H1 (cell line): ENCODE results near the gene KSR2. TPM values are rescaled to one million over a fixed set of nuclear protein-coding genes. Genes with fewer than 3 reads are reported as not detected.

Source experiments
- CTCF ChIA-PET: fragments of 300-600 bp; sonication (Branson Sonifier 250); formaldehyde crosslinking; loops from one replicate; lab custom pipeline; 2021; ENCODE audit not compliant: partially characterized antibody; lab: Charles Lee
- POLR2A ChIA-PET: fragments of 300-600 bp; sonication (Branson Sonifier 250); formaldehyde crosslinking; loops from one replicate; lab custom pipeline; 2021; ENCODE audit warnings: inconsistent platforms; ENCODE audit not compliant: partially characterized antibody; lab: Charles Lee
- DNase-seq, 2 experiments: peaks; one replicate each; pipeline versions ENCODE4 v3.0.0 to v3.0.0-alpha.2; 2010 to 2022; ENCODE audit warnings: low spot score in 2 of 2, low read depth in 1 of 2, mixed read lengths in 1 of 2
- FAIRE-seq: peaks from 2 replicates; lab custom pipeline; 2011; peaks lifted over from hg19 to GRCh38; lab: Jason Lieb, UNC
- H2AFZ ChIP-seq: 2 replicates; pipeline ENCODE4 v1.8.1; 2012; ENCODE audit warnings: low read length, inconsistent platforms
- H2AK5ac ChIP-seq: 2 replicates; pipeline ENCODE4 v1.6.1; 2013; ENCODE audit warnings: low read depth, low read length
- H2BK120ac ChIP-seq: replicated peaks from 2 replicates; pipeline ENCODE3; 2013; ENCODE audit warnings: low read depth, low read length, inconsistent platforms
- H2BK12ac ChIP-seq: 2 replicates; pipeline ENCODE4 v1.6.1; 2013; ENCODE audit warnings: low read depth, low read length
- H2BK15ac ChIP-seq: 2 replicates; pipeline ENCODE4 v1.6.1; 2013; ENCODE audit warnings: low read length
- H2BK20ac ChIP-seq: 2 replicates; pipeline ENCODE4 v1.6.1; 2013; ENCODE audit warnings: low read length
- H2BK5ac ChIP-seq: 2 replicates; pipeline ENCODE4 v1.6.1; 2013; ENCODE audit warnings: low read depth, low read length
- H3K14ac ChIP-seq: 2 replicates; pipeline ENCODE4 v1.6.1; 2013; ENCODE audit warnings: inconsistent platforms; ENCODE audit not compliant: insufficient read length
- H3K18ac ChIP-seq: 2 replicates; pipeline ENCODE4 v1.6.1; 2013; ENCODE audit warnings: low read length; ENCODE audit errors: extremely low read depth
- H3K23ac ChIP-seq: 2 replicates; pipeline ENCODE4 v1.6.1; 2013; ENCODE audit warnings: inconsistent platforms; ENCODE audit not compliant: insufficient read length
- H3K23me2 ChIP-seq: 2 replicates; pipeline ENCODE4 v1.6.1; 2013; ENCODE audit warnings: low read depth, low read length
- H3K27ac ChIP-seq: 2 replicates; pipeline ENCODE4 v1.6.1; 2011; ENCODE audit warnings: low read depth, low read length, inconsistent platforms
- H3K27me3 ChIP-seq, 4 experiments: replicated peaks in 1 of 4; 1 replicate in 1 of 4; 2 replicates in 3 of 4; pipeline versions ENCODE4 v1.6.1 to v1.8.1; 2011 to 2013; ENCODE audit warnings: low read length in 3 of 4, mild to moderate bottlenecking in 3 of 4, inconsistent platforms in 2 of 4, mixed read lengths in 2 of 4, moderate library complexity in 1 of 4; ENCODE audit not compliant: control insufficient read depth in 3 of 4, insufficient read depth in 3 of 4; ENCODE audit errors: extremely low read depth in 1 of 4
- H3K36me3 ChIP-seq, 4 experiments: 2 replicates each; pipeline versions ENCODE4 v1.6.1 to v1.8.1; 2011 to 2013; ENCODE audit warnings: mild to moderate bottlenecking in 4 of 4, low read length in 3 of 4, moderate library complexity in 2 of 4, control low read depth in 1 of 4, inconsistent platforms in 1 of 4; ENCODE audit not compliant: insufficient read depth in 4 of 4, control insufficient read depth in 2 of 4
- H3K4ac ChIP-seq: replicated peaks from 2 replicates; pipeline ENCODE3; 2013; ENCODE audit warnings: low read length, low read depth, mixed read lengths, inconsistent platforms; ENCODE audit not compliant: insufficient read length
- H3K4me1 ChIP-seq, 4 experiments: replicated peaks in 1 of 4; 1 replicate in 1 of 4; 2 replicates in 3 of 4; pipeline versions ENCODE4 v1.6.1 to v1.8.1; 2011 to 2013; ENCODE audit warnings: low read length in 3 of 4, inconsistent platforms in 2 of 4, mixed read lengths in 1 of 4; ENCODE audit not compliant: insufficient read depth in 4 of 4, control insufficient read depth in 3 of 4
- H3K4me2 ChIP-seq, 2 experiments: 2 replicates each; pipeline versions ENCODE4 v1.6.1 to v1.8.1; 2011 to 2013; ENCODE audit warnings: low read depth in 2 of 2, low read length in 2 of 2, control low read depth in 1 of 2, inconsistent platforms in 1 of 2, mild to moderate bottlenecking in 1 of 2; ENCODE audit not compliant: insufficient read depth in 1 of 2
- H3K4me3 ChIP-seq, 4 experiments: fragments of 200-600, 300-600 bp in 1 of 4; sonication (generic), shearing (Covaris generic), sonication (Bioruptor Twin) in 1 of 4; 2 replicates each; pipeline versions ENCODE4 v1.5.1 to v1.8.1; 2011 to 2016; ENCODE audit warnings: low read length in 4 of 4, low read depth in 3 of 4, control low read depth in 2 of 4, inconsistent platforms in 2 of 4, mild to moderate bottlenecking in 2 of 4, mixed read lengths in 1 of 4, moderate library complexity in 1 of 4; ENCODE audit not compliant: insufficient read depth in 2 of 4; ENCODE audit errors: extremely low read depth in 1 of 4
- H3K56ac ChIP-seq: replicated peaks from 2 replicates; pipeline ENCODE3; 2013; ENCODE audit warnings: low read depth, mild to moderate bottlenecking, mixed read lengths, low read length, inconsistent platforms; ENCODE audit not compliant: insufficient read length
- H3K79me1 ChIP-seq: 2 replicates; pipeline ENCODE4 v1.6.1; 2013; ENCODE audit warnings: low read depth, low read length, control low read depth
- H3K79me2 ChIP-seq, 2 experiments: 2 replicates each; pipeline versions ENCODE4 v1.6.1 to v1.8.1; 2012 to 2013; ENCODE audit warnings: low read length in 2 of 2, mild to moderate bottlenecking in 2 of 2, inconsistent platforms in 1 of 2; ENCODE audit not compliant: insufficient read depth in 2 of 2, control insufficient read depth in 1 of 2
- H3K9ac ChIP-seq, 4 experiments: replicated peaks in 1 of 4; 1 replicate in 1 of 4; 2 replicates in 3 of 4; pipeline versions ENCODE4 v1.6.1 to v1.8.1; 2011 to 2013; ENCODE audit warnings: low read depth in 3 of 4, low read length in 3 of 4, control low read depth in 2 of 4, mild to moderate bottlenecking in 2 of 4, moderate library complexity in 2 of 4, inconsistent platforms in 1 of 4; ENCODE audit errors: extremely low read depth in 1 of 4
- H3K9me3 ChIP-seq, 2 experiments: 2 replicates each; pipeline versions ENCODE4 v1.6.1 to v1.8.1; 2012 to 2013; ENCODE audit warnings: mild to moderate bottlenecking in 2 of 2, moderate library complexity in 2 of 2, control low read depth in 1 of 2, inconsistent platforms in 1 of 2, low read depth in 1 of 2, low read length in 1 of 2, mixed read lengths in 1 of 2; ENCODE audit not compliant: insufficient read depth in 2 of 2
- H4K20me1 ChIP-seq, 2 experiments: replicated peaks in 1 of 2; 2 replicates each; pipeline versions ENCODE3 to v1.8.1; 2011 to 2013; ENCODE audit warnings: inconsistent platforms in 2 of 2, low read length in 2 of 2, mild to moderate bottlenecking in 1 of 2; ENCODE audit not compliant: insufficient read depth in 2 of 2, control insufficient read depth in 1 of 2
- H4K5ac ChIP-seq: 2 replicates; pipeline ENCODE4 v1.6.1; 2013; ENCODE audit warnings: low read length, low read depth, mixed read lengths, inconsistent platforms; ENCODE audit not compliant: insufficient read length
- H4K8ac ChIP-seq: 2 replicates; pipeline ENCODE4 v1.8.0; 2013; ENCODE audit warnings: mild to moderate bottlenecking, moderate library complexity, low read length, inconsistent platforms; ENCODE audit not compliant: insufficient read depth; ENCODE audit errors: extremely low read depth
- H4K91ac ChIP-seq: replicated peaks from 2 replicates; pipeline ENCODE3; 2013; ENCODE audit warnings: low read length, mixed read lengths, inconsistent platforms; ENCODE audit not compliant: insufficient read length
- ATF3 ChIP-seq: IDR thresholded peaks from 2 replicates; pipeline ENCODE4 v1.6.1; 2011; ENCODE audit warnings: low read depth, mild to moderate bottlenecking, low read length; ENCODE audit not compliant: insufficient read depth
- BACH1 ChIP-seq: IDR thresholded peaks from 2 replicates; pipeline ENCODE4 v1.6.1; 2012; ENCODE audit warnings: low read length, improper control_type of control experiment
- CBX5 ChIP-seq: fragments of 300-800, 300-1000 bp; sonication (generic); IDR thresholded peaks from 2 replicates; pipeline ENCODE4 v1.7.1; 2016; ENCODE audit warnings: antibody characterized with exemption, low read length, low read depth
- HDAC6 ChIP-seq: IDR thresholded peaks from one replicate; pipeline ENCODE4 v1.7.1; 2012; ENCODE audit warnings: low read depth, mild to moderate bottlenecking, inconsistent platforms, low read length, moderate library complexity
- JUN ChIP-seq: IDR thresholded peaks from 2 replicates; pipeline ENCODE4 v1.6.1; 2011; ENCODE audit warnings: low read depth, mild to moderate bottlenecking, improper control_type of control experiment, low read length
- KDM1A ChIP-seq: fragments of 200-600, 300-600 bp; sonication (generic); IDR thresholded peaks from 2 replicates; pipeline ENCODE4 v1.7.1; 2016; ENCODE audit warnings: mild to moderate bottlenecking, low read length, borderline replicate concordance
- RFX5 ChIP-seq: IDR thresholded peaks from 2 replicates; pipeline ENCODE4 v1.6.1; 2011; ENCODE audit warnings: low read depth, low read length, improper control_type of control experiment, borderline replicate concordance
- SIRT6 ChIP-seq: IDR thresholded peaks from one replicate; pipeline ENCODE4 v1.7.1; 2012; ENCODE audit warnings: low read length, inconsistent platforms
- TBP ChIP-seq: IDR thresholded peaks from 2 replicates; pipeline ENCODE4 v1.6.1; 2011; ENCODE audit warnings: low read depth, low read length, improper control_type of control experiment
- TCF12 ChIP-seq: IDR thresholded peaks from 2 replicates; pipeline ENCODE4 v1.6.1; 2011; ENCODE audit warnings: low read depth, mild to moderate bottlenecking, low read length
- WGBS, 2 experiments: shearing (Covaris generic) in 1 of 2; methylation state at CpG; one replicate each; pipeline versions ENCODE4 v1.1.6 to v1.1.7; 2013 to 2015; ENCODE audit warnings: low lambda C conversion rate in 2 of 2, mixed read lengths in 2 of 2, inconsistent platforms in 1 of 2, low coverage in 1 of 2, missing lambda C conversion rate in 1 of 2; ENCODE audit not compliant: insufficient replicate concordance in 2 of 2, insufficient coverage in 1 of 2, insufficient read length in 1 of 2; ENCODE audit errors: extremely low coverage in 1 of 2, missing lambda C conversion rate in 1 of 2; 5-methylcytosine and 5-hydroxymethylcytosine counted together
- polyA plus RNA-seq, 7 experiments: library from polyadenylated mRNA; depleted of rRNA in 3 of 7; stranded (reverse) in 5 of 7; unstranded in 2 of 7; fragments of >200 nt in 5 of 7; fragments of 200-250 nt in 2 of 7; gene quantifications; 1 replicate in 5 of 7; 2 replicates in 1 of 7; 4 replicates in 1 of 7; pipeline versions ENCODE4 v1.2.1 to v1.2.3, GENCODE V29; 2011 to 2013; ENCODE audit warnings: missing spikeins in 2 of 7, mixed read lengths in 2 of 7
- total RNA-seq: library from RNA; stranded (reverse); fragmentation: NEBNext Ultra II Directional; extraction: Animal tissue kit (Norgen Biotek cat#: 25700); gene quantifications from 2 replicates; pipeline ENCODE4 v1.2.1, GENCODE V29; 2021
- TF ChIP-seq, protein P1 (sequence below): IDR thresholded peaks from 2 replicates; pipeline ENCODE4 v1.6.1; 2012; ENCODE audit warnings: inconsistent platforms

The KSR2 gene
- total and polyA plus RNA-seq, 2 of the 8 experiments (the other 6 are each of a cell fraction or from before 2014, with no cell fraction given) = 0.74 to 2.2 TPM

DNA sequence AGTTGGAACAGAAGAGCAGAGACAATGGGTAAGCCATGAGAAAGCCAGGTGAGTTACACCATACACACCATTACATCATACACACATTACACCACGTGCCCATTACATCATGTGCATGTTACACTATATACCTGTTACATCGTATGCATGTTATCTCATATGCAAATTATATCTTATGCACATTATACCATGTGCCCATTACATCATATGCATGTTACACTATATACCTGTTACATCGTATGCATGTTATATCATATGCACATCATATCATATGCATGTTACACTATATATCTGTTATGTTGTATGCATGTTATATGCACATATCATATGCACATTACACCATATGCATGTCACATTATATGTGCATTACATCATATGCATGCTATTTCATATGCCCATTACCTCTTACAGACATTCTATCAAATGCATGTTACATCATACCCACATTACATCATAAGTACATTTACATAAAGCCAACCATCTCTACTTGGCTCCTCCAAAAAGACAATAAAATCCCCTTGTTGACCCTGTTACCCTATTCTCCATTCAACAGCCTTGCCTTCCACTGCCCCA, 207.2 kb downstream of the KSR2 start:
- FAIRE-seq (no peak), DNase-seq (no peak)
- WGBS, 2 experiments = 86% methylated on average over 3 of the region's 3 CpGs; no CpG with 5 or more reads in 1 of the 2 experiments
- H2BK20ac ChIP-seq = no peak overlapping the region
- no peak overlapping the region for H2AK5ac ChIP-seq
- H3K18ac ChIP-seq = no peak overlapping the region
- CTCF ChIA-PET = no interaction called here
- H2BK12ac ChIP-seq = no peak overlapping the region
- no peaks in the 10 kb centered on the region for H3K27me3 ChIP-seq
- POLR2A ChIA-PET = no interaction called here
- H2AFZ ChIP-seq = no peak overlapping the region
- H3K9me3 ChIP-seq = peaks cover 3 to 11% of the 10 kb centered on the region in 2 experiments; a peak in 3 of 4 replicates
- no peak overlapping the region for H3K4me2 ChIP-seq
- no peak overlapping the region for H3K4ac ChIP-seq
- no peak overlapping the region for H3K23ac ChIP-seq
- H3K79me1 ChIP-seq = no peaks in the 10 kb centered on the region
- no peak overlapping the region for H2BK120ac ChIP-seq
- no peak overlapping the region for H3K56ac ChIP-seq
- H4K5ac ChIP-seq = no peak overlapping the region
- no peaks in the 10 kb centered on the region for H3K23me2 ChIP-seq
- no peak overlapping the region for H2BK5ac ChIP-seq
- no peak overlapping the region for H3K27ac ChIP-seq
- H3K4me1 ChIP-seq = no peaks in the 10 kb centered on the region
- H3K14ac ChIP-seq = no peak overlapping the region
- no peak overlapping the region for H4K91ac ChIP-seq
- TF ChIP-seq SIRT6 = no peak
- no peak for TF ChIP-seq ATF3
- TF ChIP-seq KDM1A = no peak
- TF ChIP-seq HDAC6 = no peak
- TF ChIP-seq TCF12 = no peak
- TF ChIP-seq, protein P1, sequence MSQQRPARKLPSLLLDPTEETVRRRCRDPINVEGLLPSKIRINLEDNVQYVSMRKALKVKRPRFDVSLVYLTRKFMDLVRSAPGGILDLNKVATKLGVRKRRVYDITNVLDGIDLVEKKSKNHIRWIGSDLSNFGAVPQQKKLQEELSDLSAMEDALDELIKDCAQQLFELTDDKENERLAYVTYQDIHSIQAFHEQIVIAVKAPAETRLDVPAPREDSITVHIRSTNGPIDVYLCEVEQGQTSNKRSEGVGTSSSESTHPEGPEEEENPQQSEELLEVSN = no peak
- no peak for TF ChIP-seq CBX5
- TF ChIP-seq BACH1 = no peak
- no peak for TF ChIP-seq JUN
- TF ChIP-seq TBP = no peak
- no peak for TF ChIP-seq RFX5
- TF ChIP-seq, all 59 proteins: peak for 0
- Histone ChIP-seq H4K8ac (no peak overlapping the region), H3K36me3 (no peaks in the 10 kb centered on the region), H3K79me2 (no peaks in the 10 kb centered on the region), H3K9ac (no peak overlapping the region), H3K4me3 (no peak overlapping the region), H4K20me1 (no peaks in the 10 kb centered on the region), H2BK15ac (no peak overlapping the region)
